Esophagus muscularis mucosa (tissue), 3 donors: ENCODE measurements around the gene TNMD.

ENCODE experiments used
- POLR2AphosphoS5 ChIP-seq, 2 donors: sonication (generic); formaldehyde crosslinking; IDR thresholded peaks; one replicate each; pipeline ENCODE4 v1.6.1; 2017; ENCODE audit warnings: antibody characterized with exemption in 2 of 2
- TF ChIP-seq, protein P1 (sequence below), 3 experiments: fragments of 200-600 bp in 2 of 3; fragments of 450-650 bp in 1 of 3; sonication (generic) in 2 of 3; IDR thresholded peaks; one replicate each; pipeline ENCODE4 v1.5.1; 2017 to 2019; ENCODE audit warnings: antibody characterized with exemption in 3 of 3, mild to moderate bottlenecking in 2 of 3, moderate library complexity in 1 of 3

DNA sequence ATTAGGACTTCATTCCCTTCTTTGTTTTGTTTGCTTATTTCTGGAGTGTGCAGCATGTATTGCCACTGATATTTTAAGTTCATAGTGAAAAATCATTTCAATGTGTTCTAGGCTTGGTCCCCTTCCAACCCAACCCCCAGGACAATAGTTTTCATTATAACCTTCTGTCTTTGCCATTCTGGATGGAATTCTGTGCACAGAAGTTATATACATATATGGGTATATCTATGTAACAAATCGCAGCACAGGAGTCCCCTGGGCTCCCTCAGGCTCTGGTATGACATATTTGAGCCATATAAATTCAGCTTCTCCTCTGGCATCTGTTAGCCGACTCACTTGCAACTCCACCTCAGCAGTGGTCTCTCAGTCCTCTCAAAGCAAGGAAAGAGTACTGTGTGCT lies at the start of gene TNMD:
- no peak for TF ChIP-seq POLR2AphosphoS5 (IDR thresholded peaks at IDR 0.05)
- TF ChIP-seq, protein P1, sequence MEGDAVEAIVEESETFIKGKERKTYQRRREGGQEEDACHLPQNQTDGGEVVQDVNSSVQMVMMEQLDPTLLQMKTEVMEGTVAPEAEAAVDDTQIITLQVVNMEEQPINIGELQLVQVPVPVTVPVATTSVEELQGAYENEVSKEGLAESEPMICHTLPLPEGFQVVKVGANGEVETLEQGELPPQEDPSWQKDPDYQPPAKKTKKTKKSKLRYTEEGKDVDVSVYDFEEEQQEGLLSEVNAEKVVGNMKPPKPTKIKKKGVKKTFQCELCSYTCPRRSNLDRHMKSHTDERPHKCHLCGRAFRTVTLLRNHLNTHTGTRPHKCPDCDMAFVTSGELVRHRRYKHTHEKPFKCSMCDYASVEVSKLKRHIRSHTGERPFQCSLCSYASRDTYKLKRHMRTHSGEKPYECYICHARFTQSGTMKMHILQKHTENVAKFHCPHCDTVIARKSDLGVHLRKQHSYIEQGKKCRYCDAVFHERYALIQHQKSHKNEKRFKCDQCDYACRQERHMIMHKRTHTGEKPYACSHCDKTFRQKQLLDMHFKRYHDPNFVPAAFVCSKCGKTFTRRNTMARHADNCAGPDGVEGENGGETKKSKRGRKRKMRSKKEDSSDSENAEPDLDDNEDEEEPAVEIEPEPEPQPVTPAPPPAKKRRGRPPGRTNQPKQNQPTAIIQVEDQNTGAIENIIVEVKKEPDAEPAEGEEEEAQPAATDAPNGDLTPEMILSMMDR (IDR thresholded peaks at IDR 0.05), result no peak
